Kidney epithelial cell (primary cell): ENCODE results near the gene PAFAH1B2. TPM values are rescaled to one million over a fixed set of nuclear protein-coding genes. Genes with fewer than 3 reads are reported as not detected.

Experiments used
- DNase-seq: peaks from one replicate; pipeline ENCODE4 v3.0.0-alpha.2; 2010; ENCODE audit warnings: low read depth
- H3K27me3 ChIP-seq: 2 replicates; pipeline ENCODE4 v1.6.0; 2011; ENCODE audit warnings: low read length; ENCODE audit not compliant: control insufficient read depth, insufficient read depth
- H3K36me3 ChIP-seq: 2 replicates; pipeline ENCODE4 v1.5.1; 2011; ENCODE audit warnings: low read length; ENCODE audit not compliant: control insufficient read depth, insufficient read depth
- H3K4me3 ChIP-seq: 2 replicates; pipeline ENCODE4 v1.5.1; 2011; ENCODE audit warnings: low read depth, mild to moderate bottlenecking, control low read depth, low read length
- total RNA-seq: library from RNA; depleted of rRNA; stranded (reverse); fragments of >200 nt; gene quantifications from 2 replicates; pipeline ENCODE4 v1.2.3, GENCODE V29; 2015
- TF ChIP-seq, protein P1 (sequence below): IDR thresholded peaks from 2 replicates; pipeline ENCODE4 v1.5.1; 2011; ENCODE audit warnings: mild to moderate bottlenecking, moderate library complexity, low read length, control low read depth, inconsistent platforms; ENCODE audit not compliant: insufficient read depth, poor library complexity, severe bottlenecking

PAFAH1B2 gene
- total RNA-seq, 1 donor from 2014 or later = 116 TPM

GRCh38 chr11:117143390-117143789 is 697 bp upstream of the PAFAH1B2 start:
- H3K27me3 ChIP-seq = no peaks in the 10 kb centered on the region
- DNase-seq = no peak
- peak overlapping the region; percentile 87 for H3K4me3 ChIP-seq
- H3K36me3 ChIP-seq = no peaks in the 10 kb centered on the region
- TF ChIP-seq, protein P1, sequence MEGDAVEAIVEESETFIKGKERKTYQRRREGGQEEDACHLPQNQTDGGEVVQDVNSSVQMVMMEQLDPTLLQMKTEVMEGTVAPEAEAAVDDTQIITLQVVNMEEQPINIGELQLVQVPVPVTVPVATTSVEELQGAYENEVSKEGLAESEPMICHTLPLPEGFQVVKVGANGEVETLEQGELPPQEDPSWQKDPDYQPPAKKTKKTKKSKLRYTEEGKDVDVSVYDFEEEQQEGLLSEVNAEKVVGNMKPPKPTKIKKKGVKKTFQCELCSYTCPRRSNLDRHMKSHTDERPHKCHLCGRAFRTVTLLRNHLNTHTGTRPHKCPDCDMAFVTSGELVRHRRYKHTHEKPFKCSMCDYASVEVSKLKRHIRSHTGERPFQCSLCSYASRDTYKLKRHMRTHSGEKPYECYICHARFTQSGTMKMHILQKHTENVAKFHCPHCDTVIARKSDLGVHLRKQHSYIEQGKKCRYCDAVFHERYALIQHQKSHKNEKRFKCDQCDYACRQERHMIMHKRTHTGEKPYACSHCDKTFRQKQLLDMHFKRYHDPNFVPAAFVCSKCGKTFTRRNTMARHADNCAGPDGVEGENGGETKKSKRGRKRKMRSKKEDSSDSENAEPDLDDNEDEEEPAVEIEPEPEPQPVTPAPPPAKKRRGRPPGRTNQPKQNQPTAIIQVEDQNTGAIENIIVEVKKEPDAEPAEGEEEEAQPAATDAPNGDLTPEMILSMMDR = no peak

DNA sequence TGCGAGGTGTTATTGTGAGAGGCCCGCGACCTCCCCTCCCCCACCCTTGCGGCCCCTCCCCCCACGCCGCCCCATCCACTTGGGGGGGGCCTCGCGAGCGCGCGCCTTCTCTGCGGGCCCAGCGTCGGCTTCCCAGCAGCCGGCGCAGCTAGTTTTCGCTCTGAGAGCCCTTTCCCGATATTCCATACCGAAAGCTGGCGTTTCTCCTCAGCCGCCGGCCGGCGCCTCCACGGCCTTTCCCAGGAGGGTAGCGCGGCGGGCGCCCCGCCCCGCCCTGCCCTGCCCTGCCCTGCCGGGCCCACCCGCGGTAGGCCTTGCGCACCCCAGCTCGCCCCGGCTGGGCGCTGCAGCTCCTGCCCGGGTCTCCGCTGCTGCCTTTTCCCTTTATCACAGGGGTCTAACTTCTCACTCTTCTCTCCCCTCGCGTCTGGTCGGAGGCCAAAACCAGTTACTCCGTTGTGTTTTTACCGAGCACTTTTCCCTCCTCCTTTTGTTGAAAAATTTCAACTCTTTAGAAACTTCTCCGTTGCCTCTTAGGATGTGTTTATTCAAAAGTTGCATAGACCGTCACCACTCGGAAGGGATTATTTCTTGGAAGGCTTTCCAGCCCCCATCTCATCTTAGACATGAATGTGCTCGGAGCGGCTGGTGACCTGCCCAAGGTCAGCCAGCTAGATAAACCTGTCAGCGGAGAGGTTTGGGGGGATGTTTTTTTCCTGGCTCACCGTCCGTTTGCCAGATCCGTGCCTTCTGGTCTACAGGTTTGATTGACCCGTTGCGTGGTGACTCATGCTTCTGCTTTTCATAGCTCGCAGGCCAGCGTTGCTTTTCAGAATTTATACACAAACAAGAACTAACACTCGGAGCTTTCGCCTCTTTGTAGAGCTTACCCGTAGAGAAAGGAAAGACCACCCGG is 648 bp downstream of the PAFAH1B2 start:
- TF ChIP-seq, protein P1 = no peak
- H3K4me3 ChIP-seq = peak overlapping the region; percentile 87
- H3K36me3 ChIP-seq = no peaks in the 10 kb centered on the region
- H3K27me3 ChIP-seq = no peaks in the 10 kb centered on the region
- no peak for DNase-seq

DNA sequence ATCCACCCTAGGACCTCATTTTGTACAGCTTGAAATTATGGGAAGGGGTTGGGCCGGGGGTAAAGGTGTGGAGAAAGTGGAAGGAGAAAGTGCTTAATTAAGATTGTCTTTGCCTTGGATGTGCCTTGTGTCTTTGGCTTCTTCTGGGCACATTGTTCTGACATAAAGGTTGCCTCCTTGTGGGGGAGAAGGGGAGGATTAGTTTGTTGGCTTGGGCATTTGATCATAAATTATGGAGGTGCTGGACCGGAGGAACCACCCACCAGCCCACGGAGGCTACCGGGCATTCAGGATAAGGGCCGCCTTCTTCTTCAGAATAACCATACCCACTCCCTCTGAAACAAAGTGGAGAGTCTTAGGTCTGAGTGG is 1.3 kb downstream of the PAFAH1B2 start:
- no peaks in the 10 kb centered on the region for H3K27me3 ChIP-seq
- TF ChIP-seq, protein P1 = peak; percentile 28
- no peak for DNase-seq
- peak overlapping the region; percentile 87 for H3K4me3 ChIP-seq
- no peaks in the 10 kb centered on the region for H3K36me3 ChIP-seq

DNA sequence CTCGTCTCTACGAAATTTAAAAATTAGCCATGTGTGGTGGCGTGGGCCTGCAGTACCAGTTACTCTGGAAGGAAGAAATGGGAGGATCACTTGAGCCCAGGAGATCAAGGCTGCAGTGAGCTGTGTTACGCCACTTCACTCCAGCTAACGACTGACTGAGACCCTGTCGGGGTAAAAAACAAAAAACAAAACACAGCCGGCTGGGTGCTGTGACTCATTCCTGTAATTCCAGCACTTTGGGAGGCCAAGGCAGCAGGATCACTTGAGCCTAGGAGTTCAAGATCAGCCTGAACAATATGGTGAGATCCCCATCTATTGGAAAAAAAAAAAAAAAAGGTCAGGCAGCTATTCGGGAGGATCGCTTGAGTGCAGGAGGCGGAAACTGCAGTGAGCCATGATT is 2.4 kb downstream of the PAFAH1B2 start:
- DNase-seq = no peak
- H3K4me3 ChIP-seq = no peak overlapping the region
- TF ChIP-seq, protein P1 = no peak
- no peaks in the 10 kb centered on the region for H3K36me3 ChIP-seq
- H3K27me3 ChIP-seq = no peaks in the 10 kb centered on the region

- Histone ChIP-seq H3K36me3 (peaks cover 2% of the 10 kb centered on the region), H3K27me3 (no peaks in the 10 kb centered on the region), H3K4me3 (no peak overlapping the region)
- TF ChIP-seq, protein P1 = no peak
- no peak for DNase-seq
Observed at GRCh38 chr11:117152066-117152465, 8.0 kb downstream of the PAFAH1B2 start.
